ENCODE data around the gene SBF2.

DNA sequence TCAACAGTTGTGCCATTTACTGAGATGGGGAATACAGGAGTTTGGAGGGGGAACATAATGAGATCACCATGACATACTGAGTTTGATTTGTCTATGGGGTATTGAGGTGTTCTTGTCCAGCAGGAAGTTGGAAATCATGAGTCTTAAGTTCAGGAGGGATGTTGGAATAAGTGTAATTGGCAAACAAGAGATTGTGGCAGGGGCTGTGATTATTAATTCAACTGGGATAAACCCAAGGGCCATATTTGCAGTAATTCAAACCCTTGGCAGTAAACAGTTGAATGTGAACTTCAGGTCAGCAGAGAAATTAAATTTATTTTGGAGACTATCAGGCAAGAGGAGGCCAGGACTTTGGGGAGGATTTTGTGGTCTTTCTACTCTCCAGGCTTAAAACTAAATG lies 44.3 kb upstream of the SBF2 start:
- TF ChIP-seq, protein P1, sequence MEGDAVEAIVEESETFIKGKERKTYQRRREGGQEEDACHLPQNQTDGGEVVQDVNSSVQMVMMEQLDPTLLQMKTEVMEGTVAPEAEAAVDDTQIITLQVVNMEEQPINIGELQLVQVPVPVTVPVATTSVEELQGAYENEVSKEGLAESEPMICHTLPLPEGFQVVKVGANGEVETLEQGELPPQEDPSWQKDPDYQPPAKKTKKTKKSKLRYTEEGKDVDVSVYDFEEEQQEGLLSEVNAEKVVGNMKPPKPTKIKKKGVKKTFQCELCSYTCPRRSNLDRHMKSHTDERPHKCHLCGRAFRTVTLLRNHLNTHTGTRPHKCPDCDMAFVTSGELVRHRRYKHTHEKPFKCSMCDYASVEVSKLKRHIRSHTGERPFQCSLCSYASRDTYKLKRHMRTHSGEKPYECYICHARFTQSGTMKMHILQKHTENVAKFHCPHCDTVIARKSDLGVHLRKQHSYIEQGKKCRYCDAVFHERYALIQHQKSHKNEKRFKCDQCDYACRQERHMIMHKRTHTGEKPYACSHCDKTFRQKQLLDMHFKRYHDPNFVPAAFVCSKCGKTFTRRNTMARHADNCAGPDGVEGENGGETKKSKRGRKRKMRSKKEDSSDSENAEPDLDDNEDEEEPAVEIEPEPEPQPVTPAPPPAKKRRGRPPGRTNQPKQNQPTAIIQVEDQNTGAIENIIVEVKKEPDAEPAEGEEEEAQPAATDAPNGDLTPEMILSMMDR (IDR thresholded peaks at IDR 0.05; ENCODE audit: low read depth, low read length), result no peak
- TF ChIP-seq, protein P2, sequence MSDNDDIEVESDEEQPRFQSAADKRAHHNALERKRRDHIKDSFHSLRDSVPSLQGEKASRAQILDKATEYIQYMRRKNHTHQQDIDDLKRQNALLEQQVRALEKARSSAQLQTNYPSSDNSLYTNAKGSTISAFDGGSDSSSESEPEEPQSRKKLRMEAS (IDR thresholded peaks at IDR 0.05; ENCODE audit: low read depth, low read length), result no peak
- TF ChIP-seq POLR2A (IDR thresholded peaks at IDR 0.05; ENCODE audit: extremely low read depth, insufficient read length), result no peak
